Mucosa of rectum (tissue), 2 donors: ENCODE measurements around the gene USH1C.

Source experiments
- H3K27ac ChIP-seq, 2 donors: one replicate each; pipeline ENCODE4 v1.7.0; 2013; ENCODE audit warnings: inconsistent platforms in 2 of 2, low read depth in 2 of 2, low read length in 2 of 2
- H3K27me3 ChIP-seq, 2 donors: one replicate each; pipeline ENCODE4 v1.7.0; 2013; ENCODE audit warnings: low read length in 2 of 2; ENCODE audit not compliant: control insufficient read depth in 2 of 2, insufficient read depth in 2 of 2
- H3K36me3 ChIP-seq, 2 donors: one replicate each; pipeline ENCODE4 v1.7.0; 2013; ENCODE audit warnings: low read length in 2 of 2; ENCODE audit not compliant: control insufficient read depth in 2 of 2, insufficient read depth in 2 of 2
- H3K4me1 ChIP-seq, 2 donors: one replicate each; pipeline ENCODE4 v1.7.0; 2013; ENCODE audit warnings: low read length in 2 of 2, mild to moderate bottlenecking in 1 of 2; ENCODE audit not compliant: control insufficient read depth in 2 of 2, insufficient read depth in 2 of 2
- H3K4me3 ChIP-seq, 2 donors: one replicate each; pipeline ENCODE4 v1.7.0; 2013; ENCODE audit warnings: low read length in 2 of 2
- H3K9ac ChIP-seq, 2 donors: one replicate each; pipeline ENCODE4 v1.7.0; 2013; ENCODE audit warnings: low read length in 2 of 2, low read depth in 1 of 2, mild to moderate bottlenecking in 1 of 2
- H3K9me3 ChIP-seq, 2 donors: one replicate each; pipeline ENCODE4 v1.7.0; 2013; ENCODE audit warnings: low read length in 2 of 2; ENCODE audit not compliant: control insufficient read depth in 2 of 2
- donor health status: healthy.
- donor health status: Normal muscosa, but diverticular disease.

Gene USH1C

GRCh38 chr11:17579451-17579850, 35.2 kb upstream of the USH1C start:
- Histone ChIP-seq H3K9ac (no peak overlapping the region), H3K36me3 (no peaks in the 10 kb centered on the region), H3K27ac (no peak overlapping the region), H3K27me3 (no peaks in the 10 kb centered on the region), H3K4me1 (no peaks in the 10 kb centered on the region), H3K9me3 (no peaks in the 10 kb centered on the region), H3K4me3 (no peak overlapping the region)

GRCh38 chr11:17578958-17579357, 34.7 kb upstream of the USH1C start:
- no peaks in the 10 kb centered on the region for H3K4me1 ChIP-seq
- H3K9me3 ChIP-seq: no peaks in the 10 kb centered on the region
- no peaks in the 10 kb centered on the region for H3K27me3 ChIP-seq
- H3K27ac ChIP-seq: no peak overlapping the region
- H3K4me3 ChIP-seq: no peak overlapping the region
- no peak overlapping the region for H3K9ac ChIP-seq
- no peaks in the 10 kb centered on the region for H3K36me3 ChIP-seq

GRCh38 chr11:17578296-17578695, 34.1 kb upstream of the USH1C start:
- Histone ChIP-seq H3K9ac (no peak overlapping the region), H3K4me1 (no peaks in the 10 kb centered on the region), H3K27ac (no peak overlapping the region), H3K9me3 (no peaks in the 10 kb centered on the region), H3K27me3 (no peaks in the 10 kb centered on the region), H3K4me3 (no peak overlapping the region), H3K36me3 (no peaks in the 10 kb centered on the region)

GRCh38 chr11:17575431-17576425, 31.5 kb upstream of the USH1C start:
- no peaks in the 10 kb centered on the region for H3K27me3 ChIP-seq
- H3K4me1 ChIP-seq: no peaks in the 10 kb centered on the region
- no peaks in the 10 kb centered on the region for H3K36me3 ChIP-seq
- H3K27ac ChIP-seq: no peak overlapping the region
- no peak overlapping the region for H3K9ac ChIP-seq
- H3K9me3 ChIP-seq: no peaks in the 10 kb centered on the region
- H3K4me3 ChIP-seq: no peak overlapping the region

GRCh38 chr11:17574141-17575091, 30.2 kb upstream of the USH1C start:
- H3K9me3 ChIP-seq: no peaks in the 10 kb centered on the region
- H3K9ac ChIP-seq: no peak overlapping the region
- H3K4me3 ChIP-seq: no peak overlapping the region
- H3K36me3 ChIP-seq: no peaks in the 10 kb centered on the region
- H3K27me3 ChIP-seq: no peaks in the 10 kb centered on the region
- no peaks in the 10 kb centered on the region for H3K4me1 ChIP-seq
- no peak overlapping the region for H3K27ac ChIP-seq

- no peaks in the 10 kb centered on the region for H3K36me3 ChIP-seq
- H3K27ac ChIP-seq: no peak overlapping the region
- H3K9me3 ChIP-seq: no peaks in the 10 kb centered on the region
- H3K4me3 ChIP-seq: no peak overlapping the region
- H3K4me1 ChIP-seq: no peaks in the 10 kb centered on the region
- no peaks in the 10 kb centered on the region for H3K27me3 ChIP-seq
- no peak overlapping the region for H3K9ac ChIP-seq
These were observed 29.3 kb upstream of the USH1C start for GRCh38 chr11:17573526-17573925.

GRCh38 chr11:17572791-17573460, 28.7 kb upstream of the USH1C start:
- H3K4me3 ChIP-seq: no peak overlapping the region
- no peak overlapping the region for H3K9ac ChIP-seq
- no peaks in the 10 kb centered on the region for H3K36me3 ChIP-seq
- H3K27me3 ChIP-seq: no peaks in the 10 kb centered on the region
- no peak overlapping the region for H3K27ac ChIP-seq
- H3K9me3 ChIP-seq: no peaks in the 10 kb centered on the region
- no peaks in the 10 kb centered on the region for H3K4me1 ChIP-seq

GRCh38 chr11:17572359-17572690, 28.1 kb upstream of the USH1C start:
- Histone ChIP-seq H3K27ac (no peak overlapping the region), H3K27me3 (no peaks in the 10 kb centered on the region), H3K9me3 (no peaks in the 10 kb centered on the region), H3K9ac (no peak overlapping the region), H3K4me1 (no peaks in the 10 kb centered on the region), H3K4me3 (no peak overlapping the region), H3K36me3 (no peaks in the 10 kb centered on the region)

GRCh38 chr11:17571431-17572358, 27.5 kb upstream of the USH1C start:
- Histone ChIP-seq H3K4me1 (no peaks in the 10 kb centered on the region), H3K36me3 (no peaks in the 10 kb centered on the region), H3K4me3 (no peak overlapping the region), H3K27me3 (no peaks in the 10 kb centered on the region), H3K27ac (no peak overlapping the region), H3K9ac (no peak overlapping the region), H3K9me3 (no peaks in the 10 kb centered on the region)
